ENCODE results near the gene CDC42BPB. TPM values are rescaled to one million over a fixed set of nuclear protein-coding genes. Genes with fewer than 3 reads are reported as not detected.

CDC42BPB gene
- total and polyA plus RNA-seq, 2 donors (not counting 1 experiment from before 2014, with no cell fraction given), result 44.8 to 98.3 TPM

DNA sequence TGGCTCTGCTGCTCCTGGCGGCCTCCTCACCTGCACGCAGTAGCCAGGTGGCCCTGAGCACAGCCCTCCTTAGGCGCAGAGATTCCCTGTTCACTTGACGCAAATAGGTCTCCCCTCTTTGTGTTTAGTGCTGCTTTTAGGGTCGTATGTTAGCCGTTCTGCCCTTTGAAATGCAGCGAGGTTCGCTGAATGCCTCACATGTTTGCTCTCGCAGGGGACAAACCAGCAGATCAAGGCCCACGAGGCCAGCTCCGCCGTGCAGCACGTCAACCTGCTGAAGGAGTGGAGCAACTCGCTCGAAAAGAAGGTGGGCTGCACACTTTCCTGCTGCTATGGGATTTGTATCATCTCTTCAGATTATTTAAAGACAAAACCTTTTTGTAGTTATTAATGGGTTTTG is 166.2 kb downstream of the CDC42BPB start:
- Histone ChIP-seq H3K36me3 (ENCODE audit: control insufficient read depth, insufficient read depth, low read length) (no peaks in the 10 kb centered on the region), H2AFZ (ENCODE audit: low read length) (no peak overlapping the region), H3K4me3 (replicated peaks in 1 of 4; ENCODE audit: control extremely low read depth in 1 of 4, insufficient read depth in 1 of 4, low read depth in 3 of 4, low read length in 4 of 4) (no peak overlapping the region), H3K9me3 (ENCODE audit: control insufficient read depth, insufficient read depth, low read depth, low read length) (no peaks in the 10 kb centered on the region), H3K27ac (ENCODE audit: insufficient read depth, low read length) (no peak overlapping the region), H3K9ac (ENCODE audit: insufficient read depth, low read length) (no peak overlapping the region), H3K4me1 (ENCODE audit: control insufficient read depth, extremely low read depth, insufficient read depth, low read length) (peaks cover 2% of the 10 kb centered on the region), H3K27me3 (ENCODE audit: control insufficient read depth, insufficient read depth, low read length) (no peaks in the 10 kb centered on the region), H4K20me1 (ENCODE audit: control insufficient read depth, extremely low read depth, insufficient read depth, low read length) (no peaks in the 10 kb centered on the region), H3K79me2 (ENCODE audit: control insufficient read depth, insufficient read depth, low read length) (no peaks in the 10 kb centered on the region), H3K4me2 (ENCODE audit: extremely low read depth, insufficient read depth, low read length) (no peak overlapping the region)
- no peak for TF ChIP-seq EZH2 (IDR thresholded peaks at IDR 0.05; ENCODE audit: low read length, missing control alignments)
- TF ChIP-seq, protein P1, sequence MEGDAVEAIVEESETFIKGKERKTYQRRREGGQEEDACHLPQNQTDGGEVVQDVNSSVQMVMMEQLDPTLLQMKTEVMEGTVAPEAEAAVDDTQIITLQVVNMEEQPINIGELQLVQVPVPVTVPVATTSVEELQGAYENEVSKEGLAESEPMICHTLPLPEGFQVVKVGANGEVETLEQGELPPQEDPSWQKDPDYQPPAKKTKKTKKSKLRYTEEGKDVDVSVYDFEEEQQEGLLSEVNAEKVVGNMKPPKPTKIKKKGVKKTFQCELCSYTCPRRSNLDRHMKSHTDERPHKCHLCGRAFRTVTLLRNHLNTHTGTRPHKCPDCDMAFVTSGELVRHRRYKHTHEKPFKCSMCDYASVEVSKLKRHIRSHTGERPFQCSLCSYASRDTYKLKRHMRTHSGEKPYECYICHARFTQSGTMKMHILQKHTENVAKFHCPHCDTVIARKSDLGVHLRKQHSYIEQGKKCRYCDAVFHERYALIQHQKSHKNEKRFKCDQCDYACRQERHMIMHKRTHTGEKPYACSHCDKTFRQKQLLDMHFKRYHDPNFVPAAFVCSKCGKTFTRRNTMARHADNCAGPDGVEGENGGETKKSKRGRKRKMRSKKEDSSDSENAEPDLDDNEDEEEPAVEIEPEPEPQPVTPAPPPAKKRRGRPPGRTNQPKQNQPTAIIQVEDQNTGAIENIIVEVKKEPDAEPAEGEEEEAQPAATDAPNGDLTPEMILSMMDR (conservative IDR thresholded peaks at IDR 0.05 in 1 of 2, IDR thresholded peaks at IDR 0.05 in 1 of 2; ENCODE audit: low read depth in 1 of 2, low read length in 2 of 2), result no peak
- no peak for DNase-seq (ENCODE audit: low read depth in 2 of 2)

DNA sequence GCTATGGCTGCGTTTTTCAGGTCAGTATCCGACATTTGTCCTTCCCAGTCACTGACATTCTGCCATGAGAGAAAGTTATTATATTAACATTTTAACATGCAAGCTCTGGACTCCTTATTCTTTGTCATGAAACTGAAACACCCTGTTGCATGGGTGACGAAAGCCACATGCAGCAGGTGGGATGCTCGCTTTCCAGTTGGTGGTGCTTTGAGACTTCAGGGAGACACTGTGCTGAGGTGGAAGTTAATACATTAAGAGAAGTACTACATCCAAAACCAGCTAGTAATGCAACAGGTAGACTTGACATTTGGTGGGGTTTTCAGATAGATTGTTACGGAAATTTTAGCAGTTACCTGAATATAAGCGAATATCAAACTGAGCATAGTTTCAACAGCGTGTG is 167.7 kb downstream of the CDC42BPB start:
- H2AFZ ChIP-seq (ENCODE audit: low read length), result no peak overlapping the region
- no peaks in the 10 kb centered on the region for H4K20me1 ChIP-seq (ENCODE audit: control insufficient read depth, extremely low read depth, insufficient read depth, low read length)
- DNase-seq (ENCODE audit: low read depth in 2 of 2), result no peak
- H3K9ac ChIP-seq (ENCODE audit: insufficient read depth, low read length), result no peak overlapping the region
- no peaks in the 10 kb centered on the region for H3K79me2 ChIP-seq (ENCODE audit: control insufficient read depth, insufficient read depth, low read length)
- H3K4me3 ChIP-seq (replicated peaks in 1 of 4; ENCODE audit: control extremely low read depth in 1 of 4, insufficient read depth in 1 of 4, low read depth in 3 of 4, low read length in 4 of 4), result no peak overlapping the region
- no peaks in the 10 kb centered on the region for H3K9me3 ChIP-seq (ENCODE audit: control insufficient read depth, insufficient read depth, low read depth, low read length)
- H3K36me3 ChIP-seq (ENCODE audit: control insufficient read depth, insufficient read depth, low read length), result no peaks in the 10 kb centered on the region
- no peak overlapping the region for H3K4me2 ChIP-seq (ENCODE audit: extremely low read depth, insufficient read depth, low read length)
- no peaks in the 10 kb centered on the region for H3K27me3 ChIP-seq (ENCODE audit: control insufficient read depth, insufficient read depth, low read length)
- TF ChIP-seq EZH2 (IDR thresholded peaks at IDR 0.05; ENCODE audit: low read length, missing control alignments), result no peak
- TF ChIP-seq, protein P1 (conservative IDR thresholded peaks at IDR 0.05 in 1 of 2, IDR thresholded peaks at IDR 0.05 in 1 of 2; ENCODE audit: low read depth in 1 of 2, low read length in 2 of 2), result no peak
- no peak overlapping the region for H3K27ac ChIP-seq (ENCODE audit: insufficient read depth, low read length)
- peaks cover 2% of the 10 kb centered on the region for H3K4me1 ChIP-seq (ENCODE audit: control insufficient read depth, extremely low read depth, insufficient read depth, low read length)

DNA sequence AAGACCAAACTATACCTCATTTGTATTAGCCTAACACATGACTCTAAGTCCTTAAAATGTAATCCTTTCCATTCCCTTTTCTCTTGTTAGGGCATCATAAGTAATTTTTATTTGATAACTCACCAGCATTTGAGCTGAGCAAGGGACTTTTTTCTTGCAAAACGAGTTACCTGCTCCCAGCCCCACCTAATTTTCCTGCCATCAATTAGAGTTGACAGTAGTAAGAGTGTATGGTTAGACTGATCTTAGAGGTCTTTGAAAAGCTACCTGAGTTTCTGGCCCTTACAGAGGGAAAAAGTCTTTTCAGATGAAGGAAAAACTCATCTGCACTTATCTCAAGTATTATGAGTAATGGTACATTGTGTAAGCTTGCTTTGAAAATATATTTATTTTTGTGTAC is 168.6 kb downstream of the CDC42BPB start:
- Histone ChIP-seq H3K27ac (ENCODE audit: insufficient read depth, low read length) (no peak overlapping the region), H4K20me1 (ENCODE audit: control insufficient read depth, extremely low read depth, insufficient read depth, low read length) (no peaks in the 10 kb centered on the region), H3K9ac (ENCODE audit: insufficient read depth, low read length) (no peak overlapping the region), H3K36me3 (ENCODE audit: control insufficient read depth, insufficient read depth, low read length) (no peaks in the 10 kb centered on the region), H3K9me3 (ENCODE audit: control insufficient read depth, insufficient read depth, low read depth, low read length) (no peaks in the 10 kb centered on the region), H3K27me3 (ENCODE audit: control insufficient read depth, insufficient read depth, low read length) (no peaks in the 10 kb centered on the region), H3K4me3 (replicated peaks in 1 of 4; ENCODE audit: control extremely low read depth in 1 of 4, insufficient read depth in 1 of 4, low read depth in 3 of 4, low read length in 4 of 4) (no peak overlapping the region), H3K4me2 (ENCODE audit: extremely low read depth, insufficient read depth, low read length) (no peak overlapping the region), H2AFZ (ENCODE audit: low read length) (no peak overlapping the region), H3K79me2 (ENCODE audit: control insufficient read depth, insufficient read depth, low read length) (no peaks in the 10 kb centered on the region), H3K4me1 (ENCODE audit: control insufficient read depth, extremely low read depth, insufficient read depth, low read length) (peaks cover 2% of the 10 kb centered on the region)
- no peak for DNase-seq (ENCODE audit: low read depth in 2 of 2)
- TF ChIP-seq, protein P1 (conservative IDR thresholded peaks at IDR 0.05 in 1 of 2, IDR thresholded peaks at IDR 0.05 in 1 of 2; ENCODE audit: low read depth in 1 of 2, low read length in 2 of 2), result no peak

Data from fibroblast of lung (primary cell).